ENCODE measurements around the gene CADPS. TPM values are rescaled to one million over a fixed set of nuclear protein-coding genes. Genes with fewer than 3 reads are reported as not detected.

Gene CADPS
- total RNA-seq, 4 donors from 2014 or later: 0.31 to 14.4 (median 5.2) TPM

- no peak for ATAC-seq
- no peak overlapping the region for H3K4me3 ChIP-seq
- no peak overlapping the region for H3K27ac ChIP-seq
- no peaks in the 10 kb centered on the region for H3K27me3 ChIP-seq
- TF ChIP-seq CTCF (IDR thresholded peaks at IDR 0.05) (no peak), POLR2AphosphoS5 (IDR thresholded peaks at IDR 0.05) (no peak), EP300 (IDR thresholded peaks at IDR 0.05) (no peak), POLR2A (IDR thresholded peaks at IDR 0.05) (no peak)
- H3K9me3 ChIP-seq: no peaks in the 10 kb centered on the region
- no peaks in the 10 kb centered on the region for H3K36me3 ChIP-seq
- H3K4me1 ChIP-seq: peaks cover 0 to 10% (median 0%) of the 10 kb centered on the region in 3 donors
- WGBS, 2 donors (ENCODE audit: low coverage in 1 of 2): 66 to 96% methylated on average over 3 of the region's 3 CpGs
Measured at GRCh38 chr3:62777130-62777529, 98.1 kb downstream of the CADPS start.

GRCh38 chr3:62774221-62774620, 101.0 kb downstream of the CADPS start:
- no peak overlapping the region for H3K27ac ChIP-seq
- 24 to 43% methylated on average over 2 of the region's 2 CpGs for WGBS, 2 donors (ENCODE audit: low coverage in 1 of 2)
- no peaks in the 10 kb centered on the region for H3K27me3 ChIP-seq
- no peak for ATAC-seq
- peaks cover 0 to 10% (median 0%) of the 10 kb centered on the region in 3 donors for H3K4me1 ChIP-seq
- H3K9me3 ChIP-seq: no peaks in the 10 kb centered on the region
- H3K36me3 ChIP-seq: no peaks in the 10 kb centered on the region
- no peak overlapping the region for H3K4me3 ChIP-seq
- TF ChIP-seq POLR2A (IDR thresholded peaks at IDR 0.05) (no peak), POLR2AphosphoS5 (IDR thresholded peaks at IDR 0.05) (no peak), EP300 (IDR thresholded peaks at IDR 0.05) (no peak), CTCF (IDR thresholded peaks at IDR 0.05) (no peak)

- Histone ChIP-seq H3K27me3 (no peaks in the 10 kb centered on the region), H3K36me3 (no peaks in the 10 kb centered on the region), H3K27ac (no peak overlapping the region), H3K4me1 (peaks cover 0 to 10% (median 0%) of the 10 kb centered on the region in 3 donors), H3K9me3 (no peaks in the 10 kb centered on the region), H3K4me3 (no peak overlapping the region)
- WGBS, 2 donors (ENCODE audit: low coverage in 1 of 2): 77 to 83% methylated on average over 7 of the region's 7 CpGs
- ATAC-seq: no peak
- TF ChIP-seq EP300 (IDR thresholded peaks at IDR 0.05): no peak
- TF ChIP-seq POLR2AphosphoS5 (IDR thresholded peaks at IDR 0.05): no peak
- no peak for TF ChIP-seq CTCF (IDR thresholded peaks at IDR 0.05)
- TF ChIP-seq POLR2A (IDR thresholded peaks at IDR 0.05): no peak
Measured at GRCh38 chr3:62771331-62772072, 103.7 kb downstream of the CADPS start.

- H3K27me3 ChIP-seq: no peaks in the 10 kb centered on the region
- no peak overlapping the region for H3K4me3 ChIP-seq
- WGBS, 2 donors (ENCODE audit: low coverage in 1 of 2): 40 to 45% methylated on average over 2 of the region's 2 CpGs
- H3K27ac ChIP-seq: no peak overlapping the region
- no peaks in the 10 kb centered on the region for H3K9me3 ChIP-seq
- TF ChIP-seq EP300 (IDR thresholded peaks at IDR 0.05) (no peak), CTCF (IDR thresholded peaks at IDR 0.05) (no peak), POLR2AphosphoS5 (IDR thresholded peaks at IDR 0.05) (no peak), POLR2A (IDR thresholded peaks at IDR 0.05) (no peak)
- peaks cover 0 to 2% (median 0%) of the 10 kb centered on the region in 3 donors for H3K4me1 ChIP-seq
- ATAC-seq: no peak
- H3K36me3 ChIP-seq: no peaks in the 10 kb centered on the region
Measured at GRCh38 chr3:62768896-62769295, 106.3 kb downstream of the CADPS start.

GRCh38 chr3:62761711-62762110, 113.5 kb downstream of the CADPS start:
- no peak overlapping the region for H3K27ac ChIP-seq
- H3K4me1 ChIP-seq: no peaks in the 10 kb centered on the region
- H3K27me3 ChIP-seq: no peaks in the 10 kb centered on the region
- no peaks in the 10 kb centered on the region for H3K9me3 ChIP-seq
- no peaks in the 10 kb centered on the region for H3K36me3 ChIP-seq
- no peak for TF ChIP-seq EP300 (IDR thresholded peaks at IDR 0.05)
- no peak for TF ChIP-seq POLR2A (IDR thresholded peaks at IDR 0.05)
- no peak for TF ChIP-seq CTCF (IDR thresholded peaks at IDR 0.05)
- TF ChIP-seq POLR2AphosphoS5 (IDR thresholded peaks at IDR 0.05): no peak
- no peak for ATAC-seq
- H3K4me3 ChIP-seq: no peak overlapping the region
- no CpG with 5 or more reads among the region's 1 CpG for WGBS, 2 donors (ENCODE audit: low coverage in 1 of 2)
